ENCODE data around the gene SERGEF. TPM values are rescaled to one million over a fixed set of nuclear protein-coding genes. Genes with fewer than 3 reads are reported as not detected.

The SERGEF gene
- total RNA-seq, 1 experiment from 2014 or later: 31.4 TPM

- H3K27me3 Mint-ChIP-seq (ENCODE audit: low read depth): no peaks in the 10 kb centered on the region
- Histone ChIP-seq H2BK5ac (ENCODE audit: insufficient read length, low read length) (no peak overlapping the region), H3K9ac (ENCODE audit: extremely low read depth, insufficient read length, low read length) (no peak overlapping the region), H3K27me3 (ENCODE audit: insufficient read depth, low read length) (no peaks in the 10 kb centered on the region), H3K56ac (ENCODE audit: insufficient read length, low read depth, low read length) (no peak overlapping the region), H3K4me2 (ENCODE audit: insufficient read depth, insufficient read length, low read length) (no peak overlapping the region), H2AFZ (ENCODE audit: low read length) (no peak overlapping the region), H3K23ac (ENCODE audit: insufficient read length, low read depth, low read length) (no peak overlapping the region), H3K79me2 (ENCODE audit: insufficient read depth, low read length) (no peaks in the 10 kb centered on the region), H3K4ac (ENCODE audit: low read depth, low read length) (no peak overlapping the region), H3K9me3 (ENCODE audit: control insufficient read depth, low read depth, low read length) (no peaks in the 10 kb centered on the region), H2AK5ac (ENCODE audit: insufficient read length, low read length) (no peak overlapping the region), H2BK20ac (ENCODE audit: low read depth, low read length, poor library complexity, severe bottlenecking) (no peak overlapping the region), H2BK15ac (ENCODE audit: low read depth, low read length) (no peak overlapping the region), H3K79me1 (ENCODE audit: insufficient read depth, low read depth, low read length, poor library complexity, severe bottlenecking) (no peaks in the 10 kb centered on the region), H2BK120ac (ENCODE audit: low read depth, low read length, poor library complexity, severe bottlenecking) (no peak overlapping the region), H3K23me2 (ENCODE audit: insufficient read length, low read depth, low read length, poor library complexity, severe bottlenecking) (no peaks in the 10 kb centered on the region), H2BK12ac (ENCODE audit: insufficient read length, low read depth, low read length) (no peak overlapping the region), H4K5ac (ENCODE audit: insufficient read length, low read depth, low read length) (no peak overlapping the region), H3K18ac (ENCODE audit: insufficient read length, low read depth, low read length) (no peak overlapping the region), H3T11ph (ENCODE audit: low read length) (no peak overlapping the region), H4K20me1 (ENCODE audit: control insufficient read depth, insufficient read depth, insufficient read length) (no peaks in the 10 kb centered on the region), H3K27ac (ENCODE audit: insufficient read length, low read depth, low read length) (no peak overlapping the region), H4K8ac (replicated peaks; ENCODE audit: insufficient read length, low read depth, low read length) (no peak overlapping the region), H3K4me1 (ENCODE audit: insufficient read depth, low read length) (no peaks in the 10 kb centered on the region), H4K91ac (ENCODE audit: insufficient read length, low read depth, low read length) (no peak overlapping the region), H3K14ac (ENCODE audit: insufficient read depth, low read length) (no peak overlapping the region)
- no peak for TF ChIP-seq CTCF (conservative IDR thresholded peaks at IDR 0.05)
- peaks cover 0 to 8% of the 10 kb centered on the region in 2 experiments; a peak in 1 of 4 replicates for H3K4me1 Mint-ChIP-seq
- no peak overlapping the region; a peak in 1 of 7 replicates for H3K27ac Mint-ChIP-seq
- no peak overlapping the region for H3K4me3 Mint-ChIP-seq
- H3K9me3 Mint-ChIP-seq: no peaks in the 10 kb centered on the region
- no peak for DNase-seq
- H3K36me3 Mint-ChIP-seq (ENCODE audit: insufficient read depth in 1 of 3, low read depth in 3 of 3): no peaks in the 10 kb centered on the region; a peak in 1 of 7 replicates
- WGBS (ENCODE audit: extremely low coverage, insufficient read length, low lambda C conversion rate): no CpG with 5 or more reads among the region's 1 CpG
Measured at GRCh38 chr11:17851697-17852096, 161.2 kb downstream of the SERGEF start.
